Esophagus squamous epithelium (tissue), 5 donors: ENCODE data around the gene CUBN. TPM values are rescaled to one million over a fixed set of nuclear protein-coding genes. Genes with fewer than 3 reads are reported as not detected.

Experiments used
- DNase-seq: peaks from one replicate; lab custom pipeline; 2025; lab: John Stamatoyannopoulos, UW
- H3K27ac ChIP-seq, 4 donors: fragments of 200-600 bp; sonication (generic); one replicate each; pipeline ENCODE4 v1.5.1; 2016 to 2019; ENCODE audit warnings: mild to moderate bottlenecking in 1 of 4
- H3K27me3 ChIP-seq, 4 donors: fragments of 200-600 bp; sonication (generic); 1 replicate in 3 of 4; 2 replicates in 1 of 4; pipeline versions ENCODE4 v1.5.1 to v1.6.0; 2017 to 2021; ENCODE audit warnings: antibody characterized with exemption in 1 of 4
- H3K36me3 ChIP-seq, 3 donors: fragments of 200-600 bp; sonication (generic); one replicate each; pipeline ENCODE4 v1.5.1; 2016 to 2019
- H3K4me1 ChIP-seq, 3 donors: fragments of 200-600 bp; sonication (generic); one replicate each; pipeline ENCODE4 v1.5.1; 2017 to 2019
- H3K4me3 ChIP-seq, 4 donors: fragments of 200-600 bp; sonication (generic); 1 replicate in 3 of 4; 2 replicates in 1 of 4; pipeline ENCODE4 v1.5.1; 2016 to 2019; ENCODE audit warnings: mild to moderate bottlenecking in 2 of 4, moderate library complexity in 1 of 4
- H3K9me3 ChIP-seq, 3 donors: fragments of 200-600 bp; sonication (generic); one replicate each; pipeline ENCODE4 v1.5.1; 2016 to 2019
- POLR2A ChIP-seq, 4 donors: fragments of 450-650 bp; IDR thresholded peaks; one replicate each; pipeline ENCODE4 v1.6.1; 2017; ENCODE audit warnings: antibody characterized with exemption in 4 of 4, mild to moderate bottlenecking in 4 of 4, moderate library complexity in 3 of 4
- WGBS, 2 donors: methylation state at CpG; one replicate each; pipeline ENCODE4 v1.1.5; 2018; 5-methylcytosine and 5-hydroxymethylcytosine counted together
- intact Hi-C: fragments of 100-400 bp; cut with DNase I; formaldehyde crosslinking; loops from one replicate; pipeline ENCODE4 v1.15.0; 2022
- total RNA-seq, 4 donors: library from RNA; depleted of rRNA; stranded (reverse); fragments of >200 nt; gene quantifications; one replicate each; pipeline ENCODE4 v1.1.0, GENCODE V29; 2016
- TF ChIP-seq, protein P1 (sequence below), 6 experiments: fragments of 450-650 bp in 4 of 6; fragments of 200-600 bp in 2 of 6; sonication (generic) in 2 of 6; IDR thresholded peaks; one replicate each; pipeline ENCODE4 v1.5.1; 2016 to 2019; ENCODE audit warnings: antibody characterized with exemption in 6 of 6, mild to moderate bottlenecking in 4 of 6, moderate library complexity in 4 of 6
- donor health status: DM: yes; HTN: yes; CAD: no.

The CUBN gene
- total RNA-seq, 4 donors from 2014 or later, result 0.15 to 0.83 (median 0.51) TPM

DNA sequence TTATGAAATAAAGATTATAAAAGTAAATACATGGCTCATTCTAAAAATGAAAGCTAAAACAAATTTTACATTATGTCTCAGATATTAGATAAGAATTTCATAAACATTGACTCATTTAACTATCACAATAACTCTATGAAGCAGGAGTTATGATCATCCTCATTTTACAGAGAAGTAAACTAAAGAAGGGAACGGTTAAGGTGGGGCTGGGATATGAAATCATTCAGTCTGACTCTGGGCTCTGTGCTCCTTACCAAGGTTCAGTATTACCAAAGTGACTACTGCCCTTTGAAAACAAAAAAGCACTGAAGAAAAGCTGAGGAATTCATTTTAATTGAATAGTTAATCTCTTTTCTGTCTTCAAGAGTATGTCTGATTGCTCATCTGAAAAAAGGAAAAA is 22.1 kb upstream of the CUBN start:
- no peak for TF ChIP-seq POLR2A (IDR thresholded peaks at IDR 0.05)
- TF ChIP-seq, protein P1, sequence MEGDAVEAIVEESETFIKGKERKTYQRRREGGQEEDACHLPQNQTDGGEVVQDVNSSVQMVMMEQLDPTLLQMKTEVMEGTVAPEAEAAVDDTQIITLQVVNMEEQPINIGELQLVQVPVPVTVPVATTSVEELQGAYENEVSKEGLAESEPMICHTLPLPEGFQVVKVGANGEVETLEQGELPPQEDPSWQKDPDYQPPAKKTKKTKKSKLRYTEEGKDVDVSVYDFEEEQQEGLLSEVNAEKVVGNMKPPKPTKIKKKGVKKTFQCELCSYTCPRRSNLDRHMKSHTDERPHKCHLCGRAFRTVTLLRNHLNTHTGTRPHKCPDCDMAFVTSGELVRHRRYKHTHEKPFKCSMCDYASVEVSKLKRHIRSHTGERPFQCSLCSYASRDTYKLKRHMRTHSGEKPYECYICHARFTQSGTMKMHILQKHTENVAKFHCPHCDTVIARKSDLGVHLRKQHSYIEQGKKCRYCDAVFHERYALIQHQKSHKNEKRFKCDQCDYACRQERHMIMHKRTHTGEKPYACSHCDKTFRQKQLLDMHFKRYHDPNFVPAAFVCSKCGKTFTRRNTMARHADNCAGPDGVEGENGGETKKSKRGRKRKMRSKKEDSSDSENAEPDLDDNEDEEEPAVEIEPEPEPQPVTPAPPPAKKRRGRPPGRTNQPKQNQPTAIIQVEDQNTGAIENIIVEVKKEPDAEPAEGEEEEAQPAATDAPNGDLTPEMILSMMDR (IDR thresholded peaks at IDR 0.05), result no peak
- Histone ChIP-seq H3K27me3 (no peaks in the 10 kb centered on the region), H3K9me3 (no peaks in the 10 kb centered on the region), H3K4me1 (no peaks in the 10 kb centered on the region), H3K27ac (no peak overlapping the region), H3K36me3 (peaks cover 0 to 5% (median 0%) of the 10 kb centered on the region in 3 donors), H3K4me3 (no peak overlapping the region)
- DNase-seq, result no peak
- intact Hi-C loops, result no loop called here
- WGBS, 2 donors, result 68 to 72% methylated on average over 1 of the region's 1 CpG

DNA sequence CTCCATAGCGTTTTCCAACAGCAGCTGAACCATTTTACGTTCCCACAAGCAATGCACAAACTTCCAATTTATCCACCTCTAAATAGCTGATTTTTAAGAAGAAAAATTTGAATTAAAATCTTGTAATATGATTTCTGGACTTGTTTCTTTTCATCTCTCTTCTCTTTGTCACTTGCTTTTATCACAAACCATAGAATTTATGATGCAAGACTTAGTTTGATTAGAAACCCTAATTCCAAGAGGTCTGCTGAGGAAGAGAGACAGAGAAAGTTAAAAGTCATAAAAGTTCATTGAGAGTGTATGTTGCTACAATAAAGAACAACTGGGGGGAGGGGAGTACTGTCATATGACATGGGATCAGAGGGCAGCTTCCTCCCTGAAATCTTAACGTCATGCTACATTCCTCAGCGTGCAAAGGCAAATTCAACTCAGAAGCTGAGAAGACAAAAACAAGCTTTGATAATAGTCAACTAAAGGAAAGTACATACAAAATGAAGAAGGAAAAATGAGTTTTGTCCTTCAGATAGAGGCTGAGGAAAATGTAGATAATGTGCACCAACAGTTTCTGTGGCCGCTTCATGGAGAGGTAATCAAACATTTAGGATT is 18.4 kb upstream of the CUBN start:
- H3K4me3 ChIP-seq, result no peak overlapping the region
- intact Hi-C loops, result no loop called here
- no peaks in the 10 kb centered on the region for H3K9me3 ChIP-seq
- H3K27ac ChIP-seq, result no peak overlapping the region
- WGBS, 2 donors, result 76 to 81% methylated on average over 5 of the region's 5 CpGs
- no peaks in the 10 kb centered on the region for H3K27me3 ChIP-seq
- TF ChIP-seq POLR2A (IDR thresholded peaks at IDR 0.05), result no peak
- TF ChIP-seq, protein P1 (IDR thresholded peaks at IDR 0.05), result no peak
- DNase-seq, result no peak
- peaks cover 0 to 3% (median 0%) of the 10 kb centered on the region in 3 donors for H3K36me3 ChIP-seq
- no peaks in the 10 kb centered on the region for H3K4me1 ChIP-seq

DNA sequence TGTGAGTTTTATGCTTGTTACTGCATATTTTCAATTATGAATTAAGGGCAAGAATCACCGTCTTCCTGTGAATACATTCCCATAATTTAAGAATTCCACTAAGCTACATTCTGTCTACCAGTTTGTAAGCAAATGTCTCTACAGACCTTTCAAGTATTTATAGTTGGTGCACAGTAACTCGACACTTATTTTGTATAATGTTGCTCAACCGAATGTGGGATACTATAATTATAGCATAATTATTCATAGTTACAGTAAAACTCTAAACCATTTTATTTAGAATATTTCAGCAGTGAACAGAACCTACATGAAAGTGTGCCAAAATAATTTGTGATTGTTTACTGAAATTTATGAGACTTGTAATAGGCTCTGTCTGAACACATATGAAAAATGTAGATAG is 17.3 kb upstream of the CUBN start:
- no peak for DNase-seq
- H3K36me3 ChIP-seq, result no peaks in the 10 kb centered on the region
- H3K27ac ChIP-seq, result no peak overlapping the region
- intact Hi-C loops, result no loop called here
- 84 to 85% methylated on average over 3 of the region's 3 CpGs for WGBS, 2 donors
- no peaks in the 10 kb centered on the region for H3K27me3 ChIP-seq
- H3K9me3 ChIP-seq, result no peaks in the 10 kb centered on the region
- no peaks in the 10 kb centered on the region for H3K4me1 ChIP-seq
- TF ChIP-seq, protein P1 (IDR thresholded peaks at IDR 0.05), result no peak
- no peak for TF ChIP-seq POLR2A (IDR thresholded peaks at IDR 0.05)
- no peak overlapping the region for H3K4me3 ChIP-seq

DNA sequence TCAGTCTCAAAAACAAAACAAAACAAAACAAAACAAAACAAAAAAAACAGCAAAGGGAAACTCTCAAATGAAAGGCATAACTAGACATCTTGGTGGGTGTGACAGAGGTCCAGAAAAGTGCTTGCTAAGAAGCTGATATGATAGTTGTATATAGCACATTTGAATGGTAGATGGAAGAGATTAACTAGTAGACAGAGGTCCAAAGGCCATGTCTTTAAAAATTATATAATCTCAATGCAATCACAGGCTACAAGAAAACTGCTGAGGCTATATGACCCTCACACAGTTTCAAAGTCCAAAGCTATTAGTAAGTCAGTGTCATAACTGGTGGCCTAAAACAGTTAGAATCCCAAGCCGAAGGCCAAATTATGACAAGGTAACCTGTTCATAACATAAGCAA is 15.6 kb upstream of the CUBN start:
- no peaks in the 10 kb centered on the region for H3K4me1 ChIP-seq
- H3K27me3 ChIP-seq, result no peaks in the 10 kb centered on the region
- intact Hi-C loops, result no loop called here
- DNase-seq, result no peak
- 100% methylated on average over 1 of the region's 1 CpG for WGBS, 2 donors
- H3K36me3 ChIP-seq, result no peaks in the 10 kb centered on the region
- no peak for TF ChIP-seq POLR2A (IDR thresholded peaks at IDR 0.05)
- TF ChIP-seq, protein P1 (IDR thresholded peaks at IDR 0.05), result no peak
- no peak overlapping the region for H3K4me3 ChIP-seq
- no peaks in the 10 kb centered on the region for H3K9me3 ChIP-seq
- no peak overlapping the region for H3K27ac ChIP-seq

DNA sequence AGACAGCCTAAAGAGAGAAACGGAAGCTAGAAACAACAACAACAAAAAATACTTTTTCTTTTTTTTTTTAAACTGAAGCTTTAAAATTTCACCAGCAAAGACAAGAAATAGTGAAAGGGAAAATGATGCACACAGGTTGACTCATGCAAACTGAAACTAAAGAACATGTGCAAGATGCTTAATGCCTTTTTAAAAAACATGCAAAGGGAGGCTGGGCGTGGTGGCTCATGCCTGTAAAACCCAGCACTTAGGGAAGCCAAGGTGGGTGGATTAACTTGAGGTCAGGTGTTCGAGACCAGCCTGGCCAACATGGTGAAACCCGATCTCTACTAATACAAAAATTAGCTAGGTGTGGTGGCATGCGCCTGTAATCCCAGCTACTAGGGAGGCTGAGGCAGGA is 15.1 kb upstream of the CUBN start:
- Histone ChIP-seq H3K27ac (no peak overlapping the region), H3K4me3 (no peak overlapping the region), H3K4me1 (no peaks in the 10 kb centered on the region), H3K9me3 (no peaks in the 10 kb centered on the region), H3K36me3 (no peaks in the 10 kb centered on the region), H3K27me3 (no peaks in the 10 kb centered on the region)
- 58 to 66% methylated on average over 5 of the region's 5 CpGs for WGBS, 2 donors
- DNase-seq, result no peak
- intact Hi-C loops, result no loop called here
- TF ChIP-seq, protein P1 (IDR thresholded peaks at IDR 0.05), result no peak
- no peak for TF ChIP-seq POLR2A (IDR thresholded peaks at IDR 0.05)
